ENCODE results near the gene FTCD.
"Not testable (repeated sequence)": the region's sequence is repeated elsewhere in the genome, so short reads cannot be mapped to it uniquely, and the experiment has no call there.

Gene FTCD

GRCh38 chr21:46170436-46171193 lies 15.2 kb upstream of the FTCD start:
- not testable (repeated sequence) for H3K4me1 ChIP-seq (ENCODE audit: control insufficient read depth in 2 of 2, insufficient read depth in 2 of 2, low read length in 2 of 2); H3K4me3 ChIP-seq (ENCODE audit: low read length in 2 of 2); H3K27ac ChIP-seq (ENCODE audit: low read depth in 2 of 2, low read length in 2 of 2); H3K36me3 ChIP-seq (ENCODE audit: control insufficient read depth in 2 of 2, insufficient read depth in 2 of 2, low read length in 2 of 2); H3K9me3 ChIP-seq (ENCODE audit: control insufficient read depth in 2 of 2, low read length in 2 of 2); H3K9ac ChIP-seq (ENCODE audit: low read depth in 1 of 2, low read length in 2 of 2); H3K27me3 ChIP-seq (ENCODE audit: control insufficient read depth in 2 of 2, insufficient read depth in 2 of 2, low read length in 2 of 2)

GRCh38 chr21:46168659-46169386 lies 13.4 kb upstream of the FTCD start:
- Histone ChIP-seq H3K4me1 (ENCODE audit: control insufficient read depth in 2 of 2, insufficient read depth in 2 of 2, low read length in 2 of 2) (no peaks in the 10 kb centered on the region), H3K27ac (ENCODE audit: low read depth in 2 of 2, low read length in 2 of 2) (no peak overlapping the region), H3K36me3 (ENCODE audit: control insufficient read depth in 2 of 2, insufficient read depth in 2 of 2, low read length in 2 of 2) (no peaks in the 10 kb centered on the region)

GRCh38 chr21:46168238-46168637 lies 12.9 kb upstream of the FTCD start:
- Histone ChIP-seq H3K9me3 (ENCODE audit: control insufficient read depth in 2 of 2, low read length in 2 of 2) (no peaks in the 10 kb centered on the region), H3K27ac (ENCODE audit: low read depth in 2 of 2, low read length in 2 of 2) (no peak overlapping the region), H3K4me1 (ENCODE audit: control insufficient read depth in 2 of 2, insufficient read depth in 2 of 2, low read length in 2 of 2) (no peaks in the 10 kb centered on the region), H3K27me3 (ENCODE audit: control insufficient read depth in 2 of 2, insufficient read depth in 2 of 2, low read length in 2 of 2) (no peaks in the 10 kb centered on the region), H3K9ac (ENCODE audit: low read depth in 1 of 2, low read length in 2 of 2) (no peak overlapping the region), H3K4me3 (ENCODE audit: low read length in 2 of 2) (no peak overlapping the region), H3K36me3 (ENCODE audit: control insufficient read depth in 2 of 2, insufficient read depth in 2 of 2, low read length in 2 of 2) (no peaks in the 10 kb centered on the region)

More at GRCh38 chr21:46168659-46169386, 13.4 kb upstream of the FTCD start:
- H3K27me3 ChIP-seq (ENCODE audit: control insufficient read depth in 2 of 2, insufficient read depth in 2 of 2, low read length in 2 of 2): no peaks in the 10 kb centered on the region
- H3K9me3 ChIP-seq (ENCODE audit: control insufficient read depth in 2 of 2, low read length in 2 of 2): no peaks in the 10 kb centered on the region
- H3K9ac ChIP-seq (ENCODE audit: low read depth in 1 of 2, low read length in 2 of 2): no peak overlapping the region
- H3K4me3 ChIP-seq (ENCODE audit: low read length in 2 of 2): no peak overlapping the region

GRCh38 chr21:46165098-46165497 lies 9.7 kb upstream of the FTCD start:
- Histone ChIP-seq H3K4me3 (ENCODE audit: low read length in 2 of 2) (no peak overlapping the region), H3K4me1 (ENCODE audit: control insufficient read depth in 2 of 2, insufficient read depth in 2 of 2, low read length in 2 of 2) (no peaks in the 10 kb centered on the region), H3K27me3 (ENCODE audit: control insufficient read depth in 2 of 2, insufficient read depth in 2 of 2, low read length in 2 of 2) (no peaks in the 10 kb centered on the region), H3K9ac (ENCODE audit: low read depth in 1 of 2, low read length in 2 of 2) (no peak overlapping the region), H3K27ac (ENCODE audit: low read depth in 2 of 2, low read length in 2 of 2) (no peak overlapping the region), H3K9me3 (ENCODE audit: control insufficient read depth in 2 of 2, low read length in 2 of 2) (no peaks in the 10 kb centered on the region), H3K36me3 (ENCODE audit: control insufficient read depth in 2 of 2, insufficient read depth in 2 of 2, low read length in 2 of 2) (no peaks in the 10 kb centered on the region)

- Histone ChIP-seq H3K36me3 (ENCODE audit: control insufficient read depth in 2 of 2, insufficient read depth in 2 of 2, low read length in 2 of 2) (no peaks in the 10 kb centered on the region), H3K27me3 (ENCODE audit: control insufficient read depth in 2 of 2, insufficient read depth in 2 of 2, low read length in 2 of 2) (no peaks in the 10 kb centered on the region), H3K4me1 (ENCODE audit: control insufficient read depth in 2 of 2, insufficient read depth in 2 of 2, low read length in 2 of 2) (no peaks in the 10 kb centered on the region), H3K27ac (ENCODE audit: low read depth in 2 of 2, low read length in 2 of 2) (no peak overlapping the region), H3K4me3 (ENCODE audit: low read length in 2 of 2) (no peak overlapping the region), H3K9ac (ENCODE audit: low read depth in 1 of 2, low read length in 2 of 2) (no peak overlapping the region), H3K9me3 (ENCODE audit: control insufficient read depth in 2 of 2, low read length in 2 of 2) (no peaks in the 10 kb centered on the region)
These were observed 8.0 kb upstream of the FTCD start for GRCh38 chr21:46163380-46163779.

GRCh38 chr21:46161633-46162592 lies 6.5 kb upstream of the FTCD start:
- H3K27me3 ChIP-seq (ENCODE audit: control insufficient read depth in 2 of 2, insufficient read depth in 2 of 2, low read length in 2 of 2): no peaks in the 10 kb centered on the region
- H3K4me3 ChIP-seq (ENCODE audit: low read length in 2 of 2): no peak overlapping the region
- H3K4me1 ChIP-seq (ENCODE audit: control insufficient read depth in 2 of 2, insufficient read depth in 2 of 2, low read length in 2 of 2): no peaks in the 10 kb centered on the region
- no peaks in the 10 kb centered on the region for H3K9me3 ChIP-seq (ENCODE audit: control insufficient read depth in 2 of 2, low read length in 2 of 2)
- no peaks in the 10 kb centered on the region for H3K36me3 ChIP-seq (ENCODE audit: control insufficient read depth in 2 of 2, insufficient read depth in 2 of 2, low read length in 2 of 2)
- H3K27ac ChIP-seq (ENCODE audit: low read depth in 2 of 2, low read length in 2 of 2): no peak overlapping the region
- H3K9ac ChIP-seq (ENCODE audit: low read depth in 1 of 2, low read length in 2 of 2): no peak overlapping the region

GRCh38 chr21:46160907-46161632 lies 5.7 kb upstream of the FTCD start:
- no peak overlapping the region for H3K27ac ChIP-seq (ENCODE audit: low read depth in 2 of 2, low read length in 2 of 2)
- no peak overlapping the region for H3K4me3 ChIP-seq (ENCODE audit: low read length in 2 of 2)
- no peaks in the 10 kb centered on the region for H3K9me3 ChIP-seq (ENCODE audit: control insufficient read depth in 2 of 2, low read length in 2 of 2)
- H3K36me3 ChIP-seq (ENCODE audit: control insufficient read depth in 2 of 2, insufficient read depth in 2 of 2, low read length in 2 of 2): peaks cover 0 to 2% of the 10 kb centered on the region in 2 donors
- H3K4me1 ChIP-seq (ENCODE audit: control insufficient read depth in 2 of 2, insufficient read depth in 2 of 2, low read length in 2 of 2): no peaks in the 10 kb centered on the region
- H3K9ac ChIP-seq (ENCODE audit: low read depth in 1 of 2, low read length in 2 of 2): no peak overlapping the region
- H3K27me3 ChIP-seq (ENCODE audit: control insufficient read depth in 2 of 2, insufficient read depth in 2 of 2, low read length in 2 of 2): no peaks in the 10 kb centered on the region

- Histone ChIP-seq H3K4me1 (ENCODE audit: control insufficient read depth in 2 of 2, insufficient read depth in 2 of 2, low read length in 2 of 2) (no peaks in the 10 kb centered on the region), H3K9me3 (ENCODE audit: control insufficient read depth in 2 of 2, low read length in 2 of 2) (no peaks in the 10 kb centered on the region), H3K27ac (ENCODE audit: low read depth in 2 of 2, low read length in 2 of 2) (no peak overlapping the region), H3K4me3 (ENCODE audit: low read length in 2 of 2) (no peak overlapping the region), H3K27me3 (ENCODE audit: control insufficient read depth in 2 of 2, insufficient read depth in 2 of 2, low read length in 2 of 2) (no peaks in the 10 kb centered on the region), H3K9ac (ENCODE audit: low read depth in 1 of 2, low read length in 2 of 2) (no peak overlapping the region), H3K36me3 (ENCODE audit: control insufficient read depth in 2 of 2, insufficient read depth in 2 of 2, low read length in 2 of 2) (peaks cover 0 to 2% of the 10 kb centered on the region in 2 donors)
These were observed 5.2 kb upstream of the FTCD start for GRCh38 chr21:46160657-46160906.

GRCh38 chr21:46159841-46160656 lies 4.7 kb upstream of the FTCD start:
- H3K27ac ChIP-seq (ENCODE audit: low read depth in 2 of 2, low read length in 2 of 2): no peak overlapping the region
- no peaks in the 10 kb centered on the region for H3K9me3 ChIP-seq (ENCODE audit: control insufficient read depth in 2 of 2, low read length in 2 of 2)
- peaks cover 0 to 2% of the 10 kb centered on the region in 2 donors for H3K36me3 ChIP-seq (ENCODE audit: control insufficient read depth in 2 of 2, insufficient read depth in 2 of 2, low read length in 2 of 2)
- no peaks in the 10 kb centered on the region for H3K27me3 ChIP-seq (ENCODE audit: control insufficient read depth in 2 of 2, insufficient read depth in 2 of 2, low read length in 2 of 2)
- H3K9ac ChIP-seq (ENCODE audit: low read depth in 1 of 2, low read length in 2 of 2): no peak overlapping the region
- no peaks in the 10 kb centered on the region for H3K4me1 ChIP-seq (ENCODE audit: control insufficient read depth in 2 of 2, insufficient read depth in 2 of 2, low read length in 2 of 2)
- H3K4me3 ChIP-seq (ENCODE audit: low read length in 2 of 2): no peak overlapping the region

Measured in mucosa of rectum (tissue), 2 donors.